BE2C (cell line): ENCODE results near the gene IQCN.
"Not testable (repeated sequence)": the region's sequence is repeated elsewhere in the genome, so short reads cannot be mapped to it uniquely, and the experiment has no call there.

Source experiments
- DNase-seq: peaks from one replicate; pipeline ENCODE4 v3.0.0-alpha.2; 2020
- H3K27me3 ChIP-seq: fragments of 250-450 bp; sonication (Bioruptor Pico); 2 replicates; pipeline ENCODE4 v1.5.1; 2020; ENCODE audit warnings: mild to moderate bottlenecking
- H3K36me3 ChIP-seq: fragments of 250-450 bp; sonication (Bioruptor Pico); 2 replicates; pipeline ENCODE4 v1.5.1; 2020; ENCODE audit warnings: mild to moderate bottlenecking
- H3K4me1 ChIP-seq: fragments of 250-450 bp; sonication (Bioruptor Pico); 2 replicates; pipeline ENCODE4 v1.5.1; 2020
- H3K4me3 ChIP-seq: 2 replicates; pipeline ENCODE4 v1.5.1; 2011; ENCODE audit warnings: low read depth, low read length
- H3K9me3 ChIP-seq: fragments of 250-450 bp; sonication (Bioruptor Pico); 2 replicates; pipeline ENCODE4 v1.5.1; 2020
- CTCF ChIP-seq: IDR thresholded peaks from 2 replicates; pipeline ENCODE4 v1.5.1; 2012; ENCODE audit warnings: mild to moderate bottlenecking, low read depth, low read length

The IQCN gene

GRCh38 chr19:18216789-18217188 lies 57.5 kb downstream of the IQCN start:
- DNase-seq: no peak
- Histone ChIP-seq H3K36me3 (no peaks in the 10 kb centered on the region), H3K4me3 (no peak overlapping the region), H3K9me3 (no peaks in the 10 kb centered on the region), H3K27me3 (no peaks in the 10 kb centered on the region), H3K4me1 (no peaks in the 10 kb centered on the region)
- no peak for TF ChIP-seq CTCF

GRCh38 chr19:18214779-18215433 lies 59.3 kb downstream of the IQCN start:
- no peak for TF ChIP-seq CTCF
- H3K27me3 ChIP-seq: no peaks in the 10 kb centered on the region
- H3K4me1 ChIP-seq: no peaks in the 10 kb centered on the region
- no peaks in the 10 kb centered on the region for H3K9me3 ChIP-seq
- H3K4me3 ChIP-seq: no peak overlapping the region
- no peak for DNase-seq
- H3K36me3 ChIP-seq: no peaks in the 10 kb centered on the region

GRCh38 chr19:18211683-18212082 lies 62.6 kb downstream of the IQCN start:
- no peaks in the 10 kb centered on the region for H3K4me1 ChIP-seq
- no peaks in the 10 kb centered on the region for H3K9me3 ChIP-seq
- DNase-seq: no peak
- H3K36me3 ChIP-seq: no peaks in the 10 kb centered on the region
- H3K27me3 ChIP-seq: no peaks in the 10 kb centered on the region
- H3K4me3 ChIP-seq: no peak overlapping the region
- TF ChIP-seq CTCF: no peak

- not testable (repeated sequence) for H3K36me3 ChIP-seq, DNase-seq, H3K4me3 ChIP-seq, H3K9me3 ChIP-seq, H3K4me1 ChIP-seq, H3K27me3 ChIP-seq
These were observed 64.3 kb downstream of the IQCN start for GRCh38 chr19:18209912-18210311.

- Histone ChIP-seq H3K4me3 (no peak overlapping the region), H3K36me3 (no peaks in the 10 kb centered on the region), H3K4me1 (no peaks in the 10 kb centered on the region), H3K9me3 (no peaks in the 10 kb centered on the region), H3K27me3 (no peaks in the 10 kb centered on the region)
- TF ChIP-seq CTCF: peak; percentile 52
- DNase-seq: peak; percentile 67
These were observed 65.9 kb downstream of the IQCN start for GRCh38 chr19:18208098-18208951.
